Gastrocnemius medialis (tissue), 4 donors: ENCODE results near the gene KRTAP5-2. TPM values are rescaled to one million over a fixed set of nuclear protein-coding genes. Genes with fewer than 3 reads are reported as not detected.
A peak's percentile ranks its signal among the peaks of the same experiment; 100 is the strongest.

Experiments
- ATAC-seq, 2 donors: fragments of 150-250 bp; one replicate each; pipeline ENCODE4 v1.9.1; 2016
- DNase-seq, 2 donors: peaks; one replicate each; pipeline ENCODE4 v3.0.0-alpha.2; 2019
- H3K27ac ChIP-seq, 4 donors: fragments of 200-600 bp; sonication (generic); 1 replicate in 1 of 4; 2 replicates in 3 of 4; pipeline ENCODE4 v1.5.1; 2016 to 2018; ENCODE audit warnings: mild to moderate bottlenecking in 2 of 4, moderate library complexity in 1 of 4
- H3K27me3 ChIP-seq, 3 donors: fragments of 200-600 bp; sonication (generic) in 2 of 3; 1 replicate in 1 of 3; 2 replicates in 2 of 3; pipeline versions ENCODE4 v1.5.1 to v1.6.0; 2016 to 2019; ENCODE audit warnings: mild to moderate bottlenecking in 1 of 3, moderate library complexity in 1 of 3
- H3K36me3 ChIP-seq, 2 donors: fragments of 200-600 bp; sonication (generic) in 1 of 2; one replicate each; pipeline ENCODE4 v1.5.1; 2017 to 2018
- H3K4me1 ChIP-seq, 2 donors: fragments of 200-600 bp; sonication (generic) in 1 of 2; one replicate each; pipeline ENCODE4 v1.5.1; 2016 to 2017; ENCODE audit warnings: mild to moderate bottlenecking in 2 of 2
- H3K4me3 ChIP-seq, 4 donors: fragments of 200-600 bp; sonication (generic) in 3 of 4; 1 replicate in 1 of 4; 2 replicates in 3 of 4; pipeline ENCODE4 v1.5.1; 2016 to 2019; ENCODE audit warnings: mild to moderate bottlenecking in 2 of 4
- H3K9me3 ChIP-seq, 3 donors: fragments of 200-600 bp; sonication (generic) in 2 of 3; 1 replicate in 1 of 3; 2 replicates in 2 of 3; pipeline ENCODE4 v1.5.1; 2016 to 2019
- CTCF ChIP-seq, 5 experiments: fragments of 450-650 bp in 3 of 5; fragments of 200-600 bp in 2 of 5; sonication (generic) in 2 of 5; IDR thresholded peaks in 4 of 5; conservative IDR thresholded peaks in 1 of 5; 1 replicate in 4 of 5; 2 replicates in 1 of 5; pipeline ENCODE4 v1.5.1; 2016 to 2019; ENCODE audit warnings: antibody characterized with exemption in 5 of 5, mild to moderate bottlenecking in 3 of 5, moderate library complexity in 3 of 5
- POLR2A ChIP-seq, 2 donors: fragments of 450-650 bp; IDR thresholded peaks; one replicate each; pipeline ENCODE4 v1.6.1; 2017; ENCODE audit warnings: antibody characterized with exemption in 2 of 2, mild to moderate bottlenecking in 2 of 2, moderate library complexity in 2 of 2
- in situ Hi-C, 4 donors: fragments of 200-750 bp; cut with MboI; loops; one replicate each; pipeline versions ENCODE4 v1.15.0 to v1.8.0; 2017; ENCODE audit warnings: low sequenced_read_pairs in 4 of 4
- intact Hi-C: fragments of 100-400 bp; cut with DNase I; formaldehyde crosslinking; loops from one replicate; pipeline ENCODE4 v1.15.1; 2023; ENCODE audit warnings: low total_unique reads
- total RNA-seq, 4 donors: library from RNA; depleted of rRNA; stranded (reverse); fragments of >200 nt; gene quantifications; one replicate each; pipeline versions ENCODE4 v1.1.0 to v1.2.3, GENCODE V29; 2016

KRTAP5-2 gene
- total RNA-seq, 4 donors from 2014 or later: not detected

GRCh38 chr11:1560002-1560648 is 38.0 kb downstream of the KRTAP5-2 start:
- H3K4me3 ChIP-seq: no peak overlapping the region
- in situ Hi-C loops: no loop called here
- H3K27ac ChIP-seq: peak overlapping the region; percentile 87 to 95 (median 92)
- H3K36me3 ChIP-seq: no peaks in the 10 kb centered on the region
- no peaks in the 10 kb centered on the region for H3K9me3 ChIP-seq
- H3K27me3 ChIP-seq: no peaks in the 10 kb centered on the region
- intact Hi-C loops: no loop called here
- DNase-seq (no peak), ATAC-seq (peak in 1 of 2 donors; percentile 3)
- H3K4me1 ChIP-seq: peaks cover 21 to 46% of the 10 kb centered on the region in 2 donors
- TF ChIP-seq CTCF (IDR thresholded peaks at IDR 0.05 in 4 of 5, conservative IDR thresholded peaks at IDR 0.05 in 1 of 5): no peak
- TF ChIP-seq POLR2A (IDR thresholded peaks at IDR 0.05): no peak

- Histone ChIP-seq H3K36me3 (no peaks in the 10 kb centered on the region), H3K9me3 (no peaks in the 10 kb centered on the region), H3K4me1 (peaks cover 21 to 41% of the 10 kb centered on the region in 2 donors), H3K27me3 (no peaks in the 10 kb centered on the region), H3K4me3 (peak overlapping the region in 3 of 4 donors; percentile 17 to 27 (median 22)), H3K27ac (peak overlapping the region; percentile 87 to 95 (median 92))
- DNase-seq: peak; percentile 79 to 96
- peak in 1 of 2 donors; percentile 43 for TF ChIP-seq POLR2A (IDR thresholded peaks at IDR 0.05)
- peak in 2 of 5 experiments; percentile 26 to 27 for TF ChIP-seq CTCF (IDR thresholded peaks at IDR 0.05 in 4 of 5, conservative IDR thresholded peaks at IDR 0.05 in 1 of 5)
- peak; percentile 82 to 85 for ATAC-seq
- in situ Hi-C loops: no loop called here
- intact Hi-C loops: loop anchor here (1.0 kb wide), 2 partner anchors 12 to 13 kb away; partner anchors contain the start of gene DUSP8
These were observed 38.8 kb downstream of the KRTAP5-2 start for GRCh38 chr11:1559111-1559951.

GRCh38 chr11:1558775-1559110 is 39.4 kb downstream of the KRTAP5-2 start:
- H3K4me3 ChIP-seq: peak overlapping the region in 1 of 4 donors; percentile 27
- DNase-seq: no peak
- H3K4me1 ChIP-seq: peaks cover 22 to 41% of the 10 kb centered on the region in 2 donors
- H3K9me3 ChIP-seq: no peaks in the 10 kb centered on the region
- intact Hi-C loops (loop anchor here (1.0 kb wide), 2 partner anchors 11 to 14 kb away; partner anchors contain the start of gene DUSP8), in situ Hi-C loops (no loop called here)
- H3K36me3 ChIP-seq: no peaks in the 10 kb centered on the region
- no peak for TF ChIP-seq POLR2A (IDR thresholded peaks at IDR 0.05)
- TF ChIP-seq CTCF (IDR thresholded peaks at IDR 0.05 in 4 of 5, conservative IDR thresholded peaks at IDR 0.05 in 1 of 5): no peak
- H3K27ac ChIP-seq: peak overlapping the region; percentile 87 to 95 (median 92)
- ATAC-seq: peak in 1 of 2 donors; percentile 1
- no peaks in the 10 kb centered on the region for H3K27me3 ChIP-seq

- DNase-seq (no peak), ATAC-seq (no peak)
- Histone ChIP-seq H3K9me3 (no peaks in the 10 kb centered on the region), H3K27ac (peak overlapping the region; percentile 87 to 95 (median 92)), H3K4me3 (no peak overlapping the region), H3K36me3 (no peaks in the 10 kb centered on the region), H3K4me1 (peaks cover 28 to 45% of the 10 kb centered on the region in 2 donors), H3K27me3 (no peaks in the 10 kb centered on the region)
- in situ Hi-C loops: no loop called here
- intact Hi-C loops: no loop called here
- no peak for TF ChIP-seq POLR2A (IDR thresholded peaks at IDR 0.05)
- TF ChIP-seq CTCF (IDR thresholded peaks at IDR 0.05 in 4 of 5, conservative IDR thresholded peaks at IDR 0.05 in 1 of 5): no peak
These were observed 40.0 kb downstream of the KRTAP5-2 start for GRCh38 chr11:1557904-1558774.
